GM10248 (cell line): ENCODE results near the gene FKBP15.
A peak's percentile ranks its signal among the peaks of the same experiment; 100 is the strongest.

Experiments
- CTCF ChIA-PET: fragments of 300-600 bp; sonication (Branson Sonifier 250); formaldehyde crosslinking; extraction: SDS; loops from one replicate; lab custom pipeline; 2021; ENCODE audit warnings: antibody characterized with exemption; lab: Yijun Ruan, JAX
- POLR2A ChIA-PET: fragments of 350-650 bp; sonication (Branson Sonifier 250); formaldehyde crosslinking; extraction: SDS; loops from one replicate; lab custom pipeline; 2020; ENCODE audit warnings: antibody characterized with exemption; lab: Yijun Ruan, JAX
- DNase-seq: peaks from one replicate; pipeline ENCODE4 v3.0.0; 2012; ENCODE audit errors: extremely low spot score
- TF ChIP-seq, protein P1 (sequence below): IDR thresholded peaks from 2 replicates; pipeline ENCODE4 v1.5.1; 2012; ENCODE audit warnings: mild to moderate bottlenecking, low read depth; ENCODE audit errors: extremely low read depth, missing control alignments, control extremely low read depth

Gene FKBP15

DNA sequence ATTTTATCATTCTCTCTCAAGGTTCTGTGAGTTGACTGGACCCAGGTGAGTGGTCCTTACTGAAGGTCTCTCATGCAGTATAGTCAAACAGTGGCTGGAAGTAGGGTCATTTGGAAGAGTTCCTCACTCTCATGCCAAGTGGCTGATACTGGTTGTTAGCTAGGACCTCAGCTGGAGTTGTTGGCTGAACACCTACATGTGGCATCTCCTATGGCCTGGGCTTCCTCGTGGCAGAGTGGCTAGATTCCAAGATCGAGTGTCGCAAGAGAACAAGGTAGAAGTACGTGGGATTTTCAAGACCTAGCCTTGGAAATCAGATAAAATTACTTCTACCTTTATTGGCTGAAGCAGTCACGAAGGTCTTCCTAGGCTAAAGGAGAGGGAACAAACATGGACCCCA is 62.6 kb downstream of the FKBP15 start:
- ChIA-PET CTCF (interaction anchor here (1.0 kb wide), 1 partner anchor 28 kb away, joined by 3 read pairs; no protein-coding TSS in a partner anchor), POLR2A (no interaction called here)
- TF ChIP-seq, protein P1, sequence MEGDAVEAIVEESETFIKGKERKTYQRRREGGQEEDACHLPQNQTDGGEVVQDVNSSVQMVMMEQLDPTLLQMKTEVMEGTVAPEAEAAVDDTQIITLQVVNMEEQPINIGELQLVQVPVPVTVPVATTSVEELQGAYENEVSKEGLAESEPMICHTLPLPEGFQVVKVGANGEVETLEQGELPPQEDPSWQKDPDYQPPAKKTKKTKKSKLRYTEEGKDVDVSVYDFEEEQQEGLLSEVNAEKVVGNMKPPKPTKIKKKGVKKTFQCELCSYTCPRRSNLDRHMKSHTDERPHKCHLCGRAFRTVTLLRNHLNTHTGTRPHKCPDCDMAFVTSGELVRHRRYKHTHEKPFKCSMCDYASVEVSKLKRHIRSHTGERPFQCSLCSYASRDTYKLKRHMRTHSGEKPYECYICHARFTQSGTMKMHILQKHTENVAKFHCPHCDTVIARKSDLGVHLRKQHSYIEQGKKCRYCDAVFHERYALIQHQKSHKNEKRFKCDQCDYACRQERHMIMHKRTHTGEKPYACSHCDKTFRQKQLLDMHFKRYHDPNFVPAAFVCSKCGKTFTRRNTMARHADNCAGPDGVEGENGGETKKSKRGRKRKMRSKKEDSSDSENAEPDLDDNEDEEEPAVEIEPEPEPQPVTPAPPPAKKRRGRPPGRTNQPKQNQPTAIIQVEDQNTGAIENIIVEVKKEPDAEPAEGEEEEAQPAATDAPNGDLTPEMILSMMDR = no peak
- DNase-seq = no peak

DNA sequence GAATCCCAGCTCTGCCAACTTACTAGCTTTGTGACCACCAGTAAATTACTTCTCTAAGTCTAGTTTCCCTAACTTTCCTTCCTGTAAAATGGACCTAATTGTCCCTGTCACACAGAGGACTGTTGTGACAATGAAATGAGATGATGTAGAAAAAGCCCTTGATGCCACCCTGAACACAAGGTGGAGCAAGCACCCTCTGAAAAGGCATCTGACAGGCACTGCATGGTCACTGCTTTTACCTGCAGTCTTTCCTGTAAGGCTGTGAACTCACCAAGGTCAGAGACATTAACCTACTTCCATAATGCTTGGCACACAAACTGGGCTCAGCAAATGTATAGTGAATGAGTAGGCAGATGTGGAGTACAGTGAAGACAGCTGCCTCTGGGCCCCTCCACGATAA is 64.2 kb downstream of the FKBP15 start:
- CTCF ChIA-PET = interaction anchor here (0.7 to 1.9 kb wide), 6 partner anchors 13 to 501 kb away, joined by 3 to 7 read pairs (median 3); no protein-coding TSS in a partner anchor

DNA sequence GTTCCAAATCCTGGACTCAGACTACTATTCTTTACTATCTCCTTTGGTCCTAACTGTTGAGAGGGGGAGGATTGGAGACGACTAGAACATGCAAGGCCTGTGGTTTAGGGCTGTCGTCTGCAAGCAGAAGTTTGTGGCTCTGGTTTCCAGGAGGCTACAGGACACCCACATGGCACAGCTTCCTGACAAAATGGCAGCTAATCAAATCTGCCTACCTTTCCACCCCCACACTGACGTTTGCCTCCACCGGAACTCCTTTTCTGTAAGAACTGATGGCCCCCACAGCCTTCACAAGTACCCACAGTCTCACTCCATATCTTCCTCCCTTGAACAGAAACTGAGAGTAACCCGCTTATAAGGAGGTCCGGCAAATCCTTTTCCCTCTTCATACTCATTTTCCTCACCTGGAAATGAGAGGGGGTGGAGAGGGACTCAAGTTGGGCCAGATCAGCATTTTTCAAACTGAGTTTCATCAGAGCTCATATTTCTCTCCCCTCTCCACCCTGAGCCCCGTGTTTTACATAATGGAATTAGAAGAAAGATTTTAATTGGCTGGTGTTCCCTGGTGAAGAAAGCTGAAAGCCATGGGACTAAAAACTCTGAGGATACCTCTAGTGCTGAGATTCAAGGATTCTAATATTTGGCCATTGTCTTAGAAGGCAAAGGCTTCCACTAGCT is 65.0 kb downstream of the FKBP15 start:
- CTCF ChIA-PET = interaction anchor here (0.7 to 1.9 kb wide), 8 partner anchors 11 to 502 kb away, joined by 3 to 7 read pairs (median 3); no protein-coding TSS in a partner anchor
- TF ChIP-seq, protein P1 = no peak
- POLR2A ChIA-PET = no interaction called here
- no peak for DNase-seq

More for the DNA sequence above, 64.2 kb downstream of the FKBP15 start:
- POLR2A ChIA-PET = no interaction called here
- no peak for DNase-seq
- TF ChIP-seq, protein P1 = peak; percentile 25

DNA sequence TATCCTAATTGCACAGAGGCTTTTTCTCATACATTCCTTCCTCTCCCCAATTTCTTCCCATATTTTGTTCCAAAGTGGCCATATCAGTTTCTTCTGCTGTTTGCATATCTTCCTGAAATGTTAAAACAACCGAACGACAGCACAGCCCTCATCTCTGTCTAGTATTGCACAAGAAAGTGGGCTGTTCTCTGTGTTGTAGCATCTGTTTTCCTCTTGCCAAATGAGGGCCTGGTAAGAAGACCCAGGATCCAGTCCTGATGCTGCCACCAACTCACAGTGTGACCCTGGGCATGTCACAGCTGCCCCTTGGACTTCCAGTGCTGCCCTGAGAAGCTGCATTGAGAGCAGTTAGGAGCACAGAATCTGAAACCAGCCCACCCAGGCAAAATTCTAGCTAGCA is 66.1 kb downstream of the FKBP15 start:
- TF ChIP-seq, protein P1 = no peak
- no peak for DNase-seq
- CTCF ChIA-PET = interaction anchor here (1.1 to 1.7 kb wide), 5 partner anchors 12 to 229 kb away, joined by 3 to 4 read pairs (median 3); no protein-coding TSS in a partner anchor
- POLR2A ChIA-PET = no interaction called here

DNA sequence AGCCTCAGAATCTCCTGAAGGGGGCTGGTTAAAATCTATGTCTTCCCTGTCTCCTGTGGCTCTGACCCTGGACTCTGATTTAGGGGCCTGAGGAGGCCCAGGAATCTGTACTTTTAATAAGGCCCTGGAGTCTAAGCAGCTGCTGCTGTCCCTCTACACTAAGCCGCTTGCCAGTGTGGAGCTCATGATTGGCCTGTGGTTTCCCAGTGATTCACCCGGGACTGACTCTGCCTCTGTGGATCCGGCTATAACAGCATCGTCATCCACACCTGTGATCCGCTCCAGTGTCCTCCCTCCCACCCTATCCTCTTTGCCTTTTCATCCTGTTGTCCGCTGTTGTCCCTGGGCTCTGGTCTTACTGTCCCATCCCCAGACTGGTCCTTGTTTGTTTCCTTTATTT is 66.6 kb downstream of the FKBP15 start:
- ChIA-PET POLR2A (no interaction called here), CTCF (interaction anchor here (1.2 to 1.6 kb wide), 4 partner anchors 20 to 120 kb away, joined by 3 to 6 read pairs (median 4); partner anchors contain the start of gene CDC26)
- DNase-seq = no peak
- TF ChIP-seq, protein P1 = no peak

DNA sequence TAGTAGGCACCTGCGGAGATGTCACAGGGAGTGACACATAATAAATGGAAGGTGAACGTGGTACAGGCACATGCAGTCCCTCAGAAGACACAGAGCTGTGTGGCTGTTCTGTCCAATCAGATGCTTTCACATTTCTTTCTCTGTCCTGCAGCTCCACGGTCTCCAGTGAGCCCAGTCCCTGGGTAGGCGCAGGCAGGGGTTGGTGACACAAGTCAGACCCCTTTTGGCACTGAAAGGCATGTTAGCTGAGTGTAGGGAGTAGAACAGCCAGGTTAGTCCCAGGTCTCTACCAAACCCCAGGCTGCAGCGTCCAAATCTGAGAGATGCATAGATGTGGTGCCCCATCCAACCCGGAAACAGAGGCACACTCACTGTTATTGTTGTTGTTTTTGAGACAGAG is 67.5 kb downstream of the FKBP15 start:
- ChIA-PET CTCF (interaction anchor here (1.1 to 1.5 kb wide), 4 partner anchors 10 to 121 kb away, joined by 3 to 6 read pairs (median 4); partner anchors contain the start of gene CDC26), POLR2A (no interaction called here)
- TF ChIP-seq, protein P1 = no peak
- no peak for DNase-seq
